Epithelial cell of esophagus (primary cell): ENCODE results near the gene NPIPA8.
"Not testable (repeated sequence)": the region's sequence is repeated elsewhere in the genome, so short reads cannot be mapped to it uniquely, and the experiment has no call there.

Experiments used
- DNase-seq: peaks from one replicate; pipeline ENCODE4 v3.0.0; 2010; ENCODE audit warnings: low read depth
- H3K4me3 ChIP-seq: 2 replicates; pipeline ENCODE4 v1.5.1; 2011; ENCODE audit warnings: mild to moderate bottlenecking, low read length, control low read depth

NPIPA8 gene

DNA sequence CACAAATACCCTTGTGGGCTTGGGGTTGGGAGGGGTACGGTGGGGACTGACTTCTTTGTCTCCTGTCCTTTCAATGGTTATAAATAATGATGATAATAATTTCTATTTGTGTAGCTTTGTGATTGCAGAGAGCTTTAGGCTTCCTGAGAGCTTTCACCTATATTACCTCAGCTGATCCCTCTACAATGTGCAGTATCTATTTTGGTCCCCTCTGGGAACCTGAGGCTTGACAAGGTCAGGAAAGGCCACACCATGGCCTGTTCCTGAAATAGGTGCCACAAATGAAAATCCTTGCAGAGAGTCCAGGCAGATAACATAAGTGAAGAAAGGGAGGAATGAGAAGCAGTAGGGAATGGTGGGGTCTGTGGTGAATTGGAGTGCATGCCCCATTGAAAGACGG is 45.6 kb downstream of the NPIPA8 start:
- H3K4me3 ChIP-seq, DNase-seq: not testable (repeated sequence)

GRCh38 chr16:18286342-18286741 is 50.2 kb downstream of the NPIPA8 start:
- not testable (repeated sequence) for DNase-seq, H3K4me3 ChIP-seq

GRCh38 chr16:18280319-18280718 is 56.2 kb downstream of the NPIPA8 start:
- DNase-seq = not testable (repeated sequence)

GRCh38 chr16:18276756-18277155 is 59.8 kb downstream of the NPIPA8 start:
- H3K4me3 ChIP-seq, DNase-seq: not testable (repeated sequence)

More at GRCh38 chr16:18280319-18280718, 56.2 kb downstream of the NPIPA8 start:
- not testable (repeated sequence) for H3K4me3 ChIP-seq

- H3K4me3 ChIP-seq, DNase-seq: not testable (repeated sequence)
These were observed 66.4 kb downstream of the NPIPA8 start for GRCh38 chr16:18270171-18270570.
